HUES64 (cell line): ENCODE results near the gene CEACAM21.

ENCODE experiments used
- H3K27ac ChIP-seq: 2 replicates; pipeline ENCODE4 v1.7.0; 2013; ENCODE audit warnings: low read depth, low read length, inconsistent platforms
- H3K27me3 ChIP-seq: 2 replicates; pipeline ENCODE4 v1.6.1; 2013; ENCODE audit warnings: mild to moderate bottlenecking, low read length; ENCODE audit not compliant: insufficient read depth
- H3K36me3 ChIP-seq: 2 replicates; pipeline ENCODE4 v1.6.1; 2013; ENCODE audit warnings: mild to moderate bottlenecking, low read length; ENCODE audit not compliant: insufficient read depth
- H3K4me1 ChIP-seq: 2 replicates; pipeline ENCODE4 v1.6.1; 2013; ENCODE audit warnings: mild to moderate bottlenecking, low read length, moderate library complexity; ENCODE audit not compliant: insufficient read depth
- H3K4me3 ChIP-seq: 2 replicates; pipeline ENCODE4 v1.5.1; 2013; ENCODE audit warnings: mild to moderate bottlenecking, low read length, moderate library complexity
- H3K9ac ChIP-seq: 2 replicates; pipeline ENCODE4 v1.6.1; 2013; ENCODE audit warnings: mild to moderate bottlenecking, low read depth, low read length
- H3K9me3 ChIP-seq: 2 replicates; pipeline ENCODE4 v1.6.1; 2013; ENCODE audit warnings: low read depth, low read length; ENCODE audit not compliant: insufficient read depth
- WGBS: fragments of 150-250, 120-280 bp; methylation state at CpG from one replicate; pipeline ENCODE4 v1.1.7; 2013; ENCODE audit warnings: missing lambda C conversion rate; 5-methylcytosine and 5-hydroxymethylcytosine counted together

CEACAM21 gene

DNA sequence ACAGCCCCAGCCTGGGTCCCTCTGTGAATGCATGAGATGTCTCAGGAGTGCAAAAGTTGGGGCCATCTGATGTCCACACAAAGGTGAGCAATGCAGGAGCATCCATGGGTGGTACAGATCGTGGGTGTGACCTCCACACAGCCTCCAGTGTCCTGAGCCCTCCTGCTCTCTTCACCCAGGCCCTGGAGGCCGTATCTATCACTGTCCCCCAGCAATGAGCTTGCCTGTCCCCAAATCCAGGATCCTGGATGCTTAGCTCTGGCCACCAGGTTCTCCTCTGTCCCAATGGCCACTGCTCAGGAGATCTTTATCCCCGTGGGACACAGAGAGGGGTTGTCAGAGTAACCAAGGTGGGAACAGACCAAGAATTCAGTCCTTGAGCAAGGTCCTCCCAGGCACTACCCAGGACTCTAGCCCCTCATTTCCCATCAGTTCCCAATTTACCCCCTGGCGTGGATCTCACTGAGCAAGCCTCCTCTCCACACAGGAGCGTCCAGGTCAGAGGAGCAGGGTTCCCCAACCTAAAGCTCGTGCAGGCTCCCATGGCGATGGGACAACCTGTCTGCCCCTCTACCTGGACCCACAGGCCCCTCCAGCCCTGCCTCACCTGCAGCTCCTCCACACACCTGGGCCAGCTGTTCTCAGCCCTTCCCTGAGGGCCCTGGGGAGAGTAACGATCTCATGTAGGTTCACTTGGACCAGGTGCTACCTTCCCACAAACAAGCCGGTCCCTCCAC lies 11.3 kb downstream of the CEACAM21 start:
- no peaks in the 10 kb centered on the region for H3K36me3 ChIP-seq
- H3K4me3 ChIP-seq = no peak overlapping the region
- H3K9ac ChIP-seq = no peak overlapping the region
- H3K27ac ChIP-seq = no peak overlapping the region
- H3K27me3 ChIP-seq = no peaks in the 10 kb centered on the region
- 68% methylated on average over 9 of the region's 9 CpGs for WGBS
- H3K9me3 ChIP-seq = peaks cover 24% of the 10 kb centered on the region
- no peaks in the 10 kb centered on the region for H3K4me1 ChIP-seq

DNA sequence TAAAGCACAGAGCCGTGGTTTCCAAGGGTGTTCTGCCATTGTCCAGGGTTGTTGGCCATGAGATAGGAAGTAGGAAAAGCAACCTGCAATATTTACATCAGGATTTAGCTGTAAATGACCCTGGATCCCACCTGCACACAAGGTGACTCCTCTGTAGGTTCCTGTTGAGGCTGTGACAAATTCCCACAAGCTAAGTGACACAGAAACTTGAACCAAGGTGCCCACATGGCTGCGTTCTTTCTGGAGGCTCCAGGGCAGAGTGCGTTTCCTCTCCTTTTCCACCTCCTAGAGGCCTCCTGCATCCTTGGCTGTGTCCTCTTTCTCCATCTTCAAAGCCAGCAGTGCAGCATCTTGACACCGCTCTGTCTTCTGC lies 11.9 kb downstream of the CEACAM21 start:
- WGBS = 65% methylated on average over 4 of the region's 4 CpGs
- no peak overlapping the region for H3K4me3 ChIP-seq
- H3K9ac ChIP-seq = no peak overlapping the region
- H3K9me3 ChIP-seq = peaks cover 20% of the 10 kb centered on the region
- H3K36me3 ChIP-seq = no peaks in the 10 kb centered on the region
- no peaks in the 10 kb centered on the region for H3K4me1 ChIP-seq
- H3K27ac ChIP-seq = no peak overlapping the region
- no peaks in the 10 kb centered on the region for H3K27me3 ChIP-seq

DNA sequence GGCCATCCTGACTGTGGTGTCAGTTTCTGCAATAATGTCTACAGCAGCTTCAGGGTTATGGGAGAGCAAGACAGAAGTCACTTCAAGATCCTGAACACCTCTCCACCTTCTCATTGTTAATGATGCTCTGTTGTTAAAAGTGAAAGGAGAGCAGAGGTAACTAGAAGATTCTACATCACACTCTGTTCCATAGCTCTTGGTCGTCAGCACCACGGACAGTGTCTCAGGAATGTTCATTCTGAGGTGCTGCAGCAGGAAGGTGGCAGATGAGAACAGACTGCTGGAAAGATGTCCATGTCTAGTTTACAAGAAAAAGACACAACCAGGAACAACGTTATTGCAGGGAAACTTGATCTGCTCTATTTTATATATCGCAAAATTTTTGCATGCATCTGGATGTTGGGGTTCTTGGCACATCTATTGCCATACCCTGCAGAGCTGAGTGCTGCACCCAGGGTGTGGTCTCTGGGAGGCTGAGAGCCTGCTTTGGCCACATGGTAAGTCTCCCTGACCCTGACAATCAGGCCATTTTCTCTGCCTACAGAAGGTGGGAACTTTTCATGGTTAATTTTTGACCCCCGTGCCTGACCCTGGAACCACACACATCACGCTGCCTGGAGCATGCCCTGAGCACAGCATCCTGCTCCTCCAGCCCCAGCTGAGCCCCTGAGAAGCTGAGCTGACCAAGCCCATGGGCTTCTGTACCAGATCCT lies 12.7 kb downstream of the CEACAM21 start:
- no peaks in the 10 kb centered on the region for H3K27me3 ChIP-seq
- WGBS = 47% methylated on average over 6 of the region's 6 CpGs
- no peak overlapping the region for H3K4me3 ChIP-seq
- no peak overlapping the region for H3K9ac ChIP-seq
- H3K4me1 ChIP-seq = no peaks in the 10 kb centered on the region
- no peak overlapping the region for H3K27ac ChIP-seq
- H3K36me3 ChIP-seq = no peaks in the 10 kb centered on the region
- peaks cover 15% of the 10 kb centered on the region for H3K9me3 ChIP-seq

DNA sequence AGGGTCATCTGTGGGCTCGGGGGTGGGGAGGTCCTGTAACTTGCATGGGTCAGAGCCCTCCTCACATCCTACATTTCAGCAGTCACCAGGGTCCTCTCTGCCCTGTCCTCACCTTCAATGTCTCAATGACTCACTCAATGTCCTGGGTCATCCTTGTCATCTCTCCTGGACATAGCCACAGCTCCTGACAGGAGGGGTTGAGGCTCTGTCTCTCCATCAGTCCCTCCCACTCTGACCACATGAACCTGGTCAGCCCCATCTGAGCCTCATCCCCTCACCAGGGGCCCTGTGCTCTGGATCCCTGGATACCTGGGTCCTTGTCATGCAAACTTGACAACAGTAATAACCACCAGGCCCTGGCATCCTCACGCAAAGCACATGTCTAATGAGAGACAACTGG lies 13.4 kb downstream of the CEACAM21 start:
- WGBS = 72% methylated on average over 2 of the region's 2 CpGs
- Histone ChIP-seq H3K9ac (no peak overlapping the region), H3K4me3 (no peak overlapping the region), H3K36me3 (no peaks in the 10 kb centered on the region), H3K27ac (no peak overlapping the region), H3K9me3 (peaks cover 8% of the 10 kb centered on the region; the same call in 1 of the 2 replicates), H3K4me1 (no peaks in the 10 kb centered on the region), H3K27me3 (no peaks in the 10 kb centered on the region)

DNA sequence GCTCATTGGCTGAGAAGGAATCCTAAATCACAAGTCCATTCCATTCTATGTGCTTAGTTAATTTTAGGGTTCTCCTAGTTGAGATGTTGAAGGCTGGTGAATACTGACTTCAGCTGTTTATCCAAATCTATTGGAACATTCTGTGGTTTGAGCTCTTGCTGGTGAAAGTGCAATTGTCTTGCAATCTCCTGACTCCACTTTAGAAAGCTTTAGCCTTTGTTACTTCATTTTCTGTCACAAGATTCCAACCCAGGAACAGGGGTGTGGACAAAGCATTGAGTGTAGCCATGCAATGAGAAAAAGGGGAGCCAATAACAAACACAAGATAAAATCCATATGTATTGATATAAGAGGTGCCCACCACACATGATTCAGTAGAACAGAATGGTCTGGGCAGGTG lies 15.0 kb downstream of the CEACAM21 start:
- Histone ChIP-seq H3K9ac (no peak overlapping the region), H3K4me1 (no peaks in the 10 kb centered on the region), H3K27ac (no peak overlapping the region), H3K9me3 (no peaks in the 10 kb centered on the region; the same call in 1 of the 2 replicates), H3K36me3 (no peaks in the 10 kb centered on the region), H3K27me3 (peaks cover under 1% of the 10 kb centered on the region; the same call in 1 of the 2 replicates), H3K4me3 (no peak overlapping the region)

DNA sequence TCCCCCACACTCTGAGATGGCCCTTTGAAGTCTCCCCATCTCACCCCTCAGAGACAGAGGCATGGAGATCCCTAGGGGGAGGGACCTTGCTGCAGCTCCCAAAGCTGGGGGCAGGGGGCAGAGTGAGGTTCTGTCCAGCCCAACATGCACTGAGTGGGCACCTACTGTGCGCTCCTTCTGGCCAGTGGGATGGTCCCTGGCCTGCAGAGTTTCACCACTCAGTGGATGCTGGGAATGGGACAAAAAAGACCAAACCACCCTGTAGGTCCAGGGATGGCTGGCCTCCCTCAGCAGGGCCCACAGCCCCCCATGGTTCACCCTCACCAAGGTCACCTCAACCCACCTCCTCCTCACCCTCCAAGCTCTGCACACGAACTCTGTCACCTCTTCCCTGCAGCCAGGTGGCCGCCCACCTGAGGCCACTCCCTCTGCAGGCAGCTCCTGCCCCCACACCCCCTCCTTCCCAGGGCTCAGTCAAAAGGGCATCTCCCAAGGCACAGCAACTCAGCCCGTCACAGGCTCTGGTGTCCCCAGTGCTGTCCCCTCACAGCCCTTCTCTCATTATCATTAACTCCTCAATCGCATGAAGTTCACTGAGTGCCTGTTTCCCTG lies 16.1 kb downstream of the CEACAM21 start:
- H3K9ac ChIP-seq = no peak overlapping the region
- H3K4me3 ChIP-seq = no peak overlapping the region
- no peaks in the 10 kb centered on the region for H3K36me3 ChIP-seq
- no peak overlapping the region for H3K27ac ChIP-seq
- peaks cover 11% of the 10 kb centered on the region for H3K27me3 ChIP-seq
- no peaks in the 10 kb centered on the region for H3K9me3 ChIP-seq
- no peaks in the 10 kb centered on the region for H3K4me1 ChIP-seq
- WGBS = 48% methylated on average over 5 of the region's 5 CpGs

DNA sequence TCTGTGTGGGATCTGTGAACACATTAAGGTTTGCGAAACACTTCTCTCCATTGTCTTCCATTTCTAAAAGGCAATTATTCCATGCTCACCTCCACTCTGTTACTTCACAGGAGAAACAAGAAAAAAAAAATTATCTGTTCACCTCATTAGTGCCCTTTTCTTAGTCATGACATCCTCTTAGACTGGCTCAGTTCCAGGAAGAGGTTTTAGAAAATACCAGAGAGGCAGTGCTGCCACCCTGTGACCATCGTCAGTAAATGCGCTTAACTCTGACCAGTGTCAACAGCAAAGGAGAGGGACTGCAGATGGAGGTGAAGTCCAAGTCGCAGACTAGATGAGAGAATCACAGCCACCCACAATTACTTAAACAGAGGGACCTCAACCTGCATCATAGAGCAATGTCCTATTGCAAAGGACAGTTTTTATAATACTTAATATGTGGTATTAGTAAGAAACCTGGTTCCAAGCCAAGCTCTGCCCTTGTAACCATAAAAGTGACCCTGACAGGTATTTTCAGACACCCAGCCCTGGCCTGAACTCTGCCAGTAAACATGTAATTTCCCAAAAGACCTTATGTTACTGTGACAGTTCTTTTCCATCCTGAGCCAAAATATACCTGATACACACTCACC lies 19.4 kb downstream of the CEACAM21 start:
- 25% methylated on average over 4 of the region's 4 CpGs for WGBS
- Histone ChIP-seq H3K4me1 (peaks cover 8% of the 10 kb centered on the region; the same call in 1 of the 2 replicates), H3K27me3 (peaks cover 20% of the 10 kb centered on the region), H3K27ac (no peak overlapping the region), H3K4me3 (no peak overlapping the region), H3K36me3 (no peaks in the 10 kb centered on the region), H3K9me3 (no peaks in the 10 kb centered on the region), H3K9ac (no peak overlapping the region)

DNA sequence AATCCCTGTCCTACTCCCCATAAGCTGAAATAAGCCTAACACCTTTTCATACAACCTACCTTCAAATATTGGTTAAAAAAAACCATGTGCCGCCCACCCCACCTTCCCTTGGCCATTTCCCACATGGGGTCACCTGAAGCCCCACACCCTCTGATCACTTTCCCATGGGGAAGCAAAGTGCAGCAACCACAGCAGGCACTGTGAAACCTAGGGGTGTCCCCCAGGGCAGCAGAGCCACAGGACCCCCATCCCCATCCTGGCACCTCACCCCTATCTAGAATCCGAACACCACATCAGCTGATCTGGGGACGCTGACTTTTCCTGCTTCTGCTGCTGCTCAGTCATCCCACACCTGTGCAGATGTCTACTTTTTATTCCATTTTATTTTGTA lies 19.9 kb downstream of the CEACAM21 start:
- H3K9me3 ChIP-seq = no peaks in the 10 kb centered on the region
- 48% methylated on average over 3 of the region's 3 CpGs for WGBS
- H3K9ac ChIP-seq = no peak overlapping the region
- H3K4me3 ChIP-seq = no peak overlapping the region
- H3K36me3 ChIP-seq = no peaks in the 10 kb centered on the region
- H3K27me3 ChIP-seq = peaks cover 26% of the 10 kb centered on the region
- H3K4me1 ChIP-seq = peaks cover 8% of the 10 kb centered on the region; the same call in 1 of the 2 replicates
- no peak overlapping the region for H3K27ac ChIP-seq

DNA sequence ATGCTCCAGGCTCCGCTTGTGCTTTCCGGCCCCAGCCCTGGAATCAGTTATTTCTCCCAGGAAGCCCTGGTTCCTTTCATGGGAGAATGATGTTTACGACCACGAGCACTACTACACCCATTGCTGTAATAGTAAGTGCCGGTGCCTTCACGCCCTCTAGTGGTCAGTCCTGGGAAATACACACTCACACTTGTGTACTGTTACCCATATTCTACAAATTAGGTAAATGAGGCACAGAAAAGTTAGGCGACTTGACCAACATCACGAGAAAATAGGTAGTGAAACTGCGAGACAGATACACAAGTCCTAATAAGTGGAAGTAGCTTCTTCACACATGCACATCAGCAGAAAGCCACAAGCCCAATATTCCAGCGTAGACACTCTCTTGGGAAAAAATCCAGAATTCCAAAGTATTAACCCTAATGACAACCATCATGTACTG lies 21.7 kb downstream of the CEACAM21 start:
- Histone ChIP-seq H3K9ac (no peak overlapping the region), H3K36me3 (no peaks in the 10 kb centered on the region), H3K27me3 (peaks cover 42% of the 10 kb centered on the region), H3K27ac (no peak overlapping the region), H3K9me3 (no peaks in the 10 kb centered on the region), H3K4me1 (peaks cover 8% of the 10 kb centered on the region; the same call in 1 of the 2 replicates), H3K4me3 (no peak overlapping the region)
- 26% methylated on average over 10 of the region's 10 CpGs for WGBS

DNA sequence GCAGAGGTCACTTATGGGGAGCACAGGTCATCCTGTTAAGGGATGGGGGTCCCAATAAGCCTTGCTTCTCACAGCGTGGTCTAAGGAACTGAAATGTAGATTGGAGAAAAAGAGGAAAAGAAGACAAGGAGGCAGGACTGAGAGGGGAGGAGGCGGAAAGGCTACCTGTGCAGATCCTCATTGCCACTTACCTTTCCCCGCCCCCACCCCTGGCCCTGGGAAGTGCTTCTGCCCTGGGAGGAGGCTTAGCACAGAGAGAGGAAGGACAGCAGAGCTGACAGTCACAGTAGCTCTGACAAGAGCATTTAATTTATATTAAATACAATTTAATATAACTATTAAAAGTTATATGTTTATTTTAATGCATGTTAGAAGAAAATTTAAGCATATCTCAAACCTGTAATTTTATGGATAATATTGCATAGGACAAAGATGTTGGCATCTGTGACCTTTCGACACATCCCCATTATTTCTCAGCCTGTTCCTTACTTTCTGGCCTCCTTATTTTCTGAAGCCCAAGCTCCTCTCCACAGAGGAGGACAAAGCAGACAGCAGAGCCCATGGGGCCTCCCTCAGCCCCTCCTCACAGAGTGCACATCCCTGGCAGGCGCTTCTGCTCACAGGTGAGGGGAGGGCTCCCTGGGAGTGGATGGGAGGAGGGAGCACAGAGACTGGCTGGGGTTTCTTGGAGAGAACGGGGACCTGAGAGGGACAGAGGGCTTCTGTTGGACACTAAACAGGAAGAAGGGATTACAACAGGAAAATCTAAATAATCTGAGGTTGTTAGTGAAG lies 23.4 kb downstream of the CEACAM21 start:
- WGBS = 42% methylated on average over 5 of the region's 6 CpGs
- Histone ChIP-seq H3K36me3 (no peaks in the 10 kb centered on the region), H3K9me3 (no peaks in the 10 kb centered on the region), H3K27ac (no peak overlapping the region), H3K4me1 (peaks cover 8% of the 10 kb centered on the region; the same call in 1 of the 2 replicates), H3K9ac (no peak overlapping the region), H3K27me3 (peaks cover 58% of the 10 kb centered on the region), H3K4me3 (no peak overlapping the region)
